Stimulated activated CD4-positive, alpha-beta T cell treated with anti-CD3 and anti-CD28 coated beads, Interleukin-4, amount 100 ng/mL, for 4 hours (primary cell): ENCODE measurements around the gene PLCB1.

Experiments
- DNase-seq, 2 experiments: peaks; one replicate each; pipeline ENCODE4 v3.0.0-alpha.2; 2020

PLCB1 gene

DNA sequence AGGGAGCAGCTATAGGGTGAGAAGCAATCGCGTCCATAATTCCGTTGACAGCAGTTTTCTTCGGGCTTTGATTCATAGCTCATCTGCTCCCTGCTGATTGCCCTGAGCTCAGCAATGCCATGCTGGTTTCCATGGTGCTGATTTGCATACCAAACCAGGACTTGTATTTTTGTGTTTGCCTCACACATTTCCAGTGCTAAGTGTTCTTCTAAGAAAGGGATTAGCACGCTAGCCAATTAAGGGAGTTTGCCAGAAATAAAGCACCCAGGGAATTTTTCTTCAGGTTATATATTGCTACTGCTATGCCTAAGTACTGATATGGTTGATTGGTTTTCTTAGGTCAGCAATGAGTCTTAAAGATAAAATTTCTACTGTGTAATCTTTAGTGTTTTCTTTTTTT is 177.6 kb downstream of the PLCB1 start:
- no peak for DNase-seq

DNA sequence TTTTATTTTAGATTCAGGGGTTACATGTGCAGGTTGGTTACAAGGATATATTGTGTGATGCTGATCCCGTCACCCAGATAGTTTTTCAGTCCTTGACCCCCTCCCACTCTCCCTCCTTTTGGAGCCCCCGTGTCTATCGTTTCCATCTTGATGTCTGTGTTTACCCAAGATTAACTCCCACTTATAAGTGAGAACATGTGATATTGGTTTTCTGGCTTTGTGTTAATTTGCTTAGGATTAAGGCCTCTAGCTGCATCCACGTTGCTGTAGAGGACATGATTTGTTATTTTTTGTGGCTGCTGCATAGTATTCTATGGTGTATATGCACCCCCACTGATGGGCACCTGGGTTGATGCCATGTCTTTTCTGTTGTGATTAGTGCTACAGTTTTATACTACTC is 178.6 kb downstream of the PLCB1 start:
- no peak for DNase-seq

DNA sequence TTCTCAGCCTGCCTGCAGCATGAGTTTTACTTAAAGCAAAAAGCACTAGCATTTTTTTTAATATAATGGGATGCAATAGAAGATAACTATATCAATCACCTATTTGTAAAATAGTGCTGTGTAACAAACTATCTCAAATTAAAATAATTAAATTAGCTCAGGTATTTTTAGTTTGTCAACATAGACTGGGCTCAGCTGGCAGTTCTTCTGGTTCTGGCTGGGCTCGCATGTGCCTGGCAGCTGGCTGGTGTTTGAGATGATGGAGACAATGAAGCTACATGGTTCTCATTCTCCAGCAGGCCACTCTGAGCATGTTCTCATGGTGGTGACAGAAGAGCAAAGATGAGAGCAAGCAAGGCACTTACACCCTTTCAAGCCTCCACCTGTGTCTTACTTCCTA is 181.0 kb downstream of the PLCB1 start:
- no peak for DNase-seq

DNA sequence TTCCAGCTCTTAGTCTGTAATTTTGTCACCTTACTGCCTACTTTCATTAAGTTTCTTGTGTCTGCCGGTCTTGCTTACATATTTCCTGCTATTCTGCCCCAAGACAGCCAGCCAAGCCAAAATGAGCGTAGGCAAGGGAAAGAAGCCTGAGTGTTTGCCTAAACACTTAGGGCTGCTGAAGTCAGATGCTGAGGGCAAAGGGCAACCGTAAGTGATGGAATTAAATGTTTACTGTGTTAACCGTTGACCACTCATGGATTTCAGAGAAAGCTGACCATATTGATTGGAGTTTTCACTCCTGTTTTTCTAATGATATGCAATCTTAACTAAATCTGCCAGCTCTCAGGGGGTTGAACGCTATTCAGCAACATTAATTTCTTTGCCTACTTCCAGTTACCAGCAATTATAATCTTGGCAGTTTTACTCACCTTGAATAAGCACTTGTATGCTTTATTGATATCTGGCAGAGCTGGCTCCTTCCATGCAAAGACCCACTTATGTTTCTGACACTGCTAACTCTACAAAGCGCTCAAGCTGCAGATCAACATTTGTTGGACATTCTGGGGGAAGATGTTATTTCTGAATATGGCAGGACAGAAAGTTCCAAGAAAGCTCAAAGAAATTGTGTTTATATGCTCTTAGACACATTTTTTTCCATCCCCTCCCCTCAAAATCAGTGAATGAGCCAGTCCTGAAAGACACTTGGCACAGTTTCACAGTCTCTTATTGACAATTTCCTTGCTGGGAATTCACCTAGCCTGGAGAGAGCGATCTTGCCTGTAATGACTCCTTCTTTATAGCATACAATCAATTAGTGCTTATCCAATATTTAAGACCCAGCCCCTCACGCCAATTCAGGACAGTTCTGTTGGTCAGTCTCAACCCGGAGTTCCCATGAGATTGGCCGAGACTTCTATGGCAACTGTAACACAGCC is 183.8 kb downstream of the PLCB1 start:
- DNase-seq, result no peak

DNA sequence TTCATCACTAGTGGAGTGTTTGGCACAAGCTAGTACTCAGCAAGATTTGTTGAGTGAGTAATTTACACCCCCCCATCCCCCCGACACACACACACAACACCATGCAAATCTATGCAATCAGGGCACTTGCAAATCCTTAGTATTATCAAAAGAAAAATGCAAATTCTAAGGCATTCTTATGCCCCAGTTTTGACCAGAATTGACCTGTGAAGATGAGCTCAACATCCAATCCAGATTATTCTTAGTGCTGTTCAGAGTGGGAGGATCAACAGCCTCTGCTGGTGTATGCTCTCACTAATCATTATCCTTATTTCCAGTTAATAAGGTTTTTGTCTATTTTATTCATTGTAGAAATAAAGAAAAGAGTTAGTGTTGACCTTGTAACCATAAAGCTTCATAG is 185.4 kb downstream of the PLCB1 start:
- DNase-seq, result no peak

DNA sequence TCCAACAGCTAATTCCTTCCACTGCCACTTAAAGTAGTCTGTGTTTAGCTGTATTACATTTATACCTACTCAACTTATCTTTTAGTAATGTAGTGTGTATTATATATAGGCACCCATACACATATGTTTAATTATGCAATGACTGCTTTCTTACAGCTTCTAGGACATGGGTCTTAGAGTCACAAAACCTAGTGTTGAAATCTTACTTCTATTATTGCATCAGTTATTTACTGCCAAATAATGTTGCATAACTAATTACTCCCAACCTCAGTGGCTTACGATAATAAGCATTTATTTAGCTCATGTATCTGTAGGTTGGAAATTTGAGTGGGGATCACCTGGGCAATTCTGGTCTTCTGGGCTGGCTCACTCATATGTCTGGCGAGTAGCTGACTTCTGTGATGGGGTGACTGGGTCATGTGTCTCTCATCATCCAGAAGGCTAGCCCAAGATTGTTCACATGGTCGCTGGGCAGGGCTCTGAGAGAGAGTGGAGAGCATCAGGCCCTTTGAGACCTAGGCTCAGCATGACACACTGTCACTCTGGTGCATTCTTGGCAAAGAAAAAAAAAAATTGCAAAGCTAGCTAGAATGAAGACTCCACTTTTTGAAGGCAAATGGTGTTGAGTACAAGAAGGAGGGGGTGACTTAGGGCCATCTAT is 187.0 kb downstream of the PLCB1 start:
- no peak for DNase-seq

DNA sequence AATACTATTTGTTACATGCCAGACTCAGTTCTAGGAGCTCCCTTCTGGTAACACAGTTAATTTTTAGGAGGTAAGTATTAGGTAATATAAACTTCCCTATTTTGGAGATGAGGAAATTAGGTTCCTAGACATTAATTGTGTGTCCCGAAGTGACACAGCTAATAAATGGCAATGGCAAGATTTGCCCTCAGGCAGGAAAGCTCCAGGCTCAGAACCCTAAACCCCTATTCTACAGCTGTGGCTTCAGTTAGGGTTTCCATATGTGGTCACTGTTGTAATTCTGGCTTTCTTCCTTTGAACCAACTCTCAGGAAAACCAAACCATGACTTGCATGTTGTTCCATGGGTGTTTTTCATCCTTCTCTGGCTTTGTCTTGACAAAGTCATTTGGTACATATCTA is 188.2 kb downstream of the PLCB1 start:
- no peak for DNase-seq

DNA sequence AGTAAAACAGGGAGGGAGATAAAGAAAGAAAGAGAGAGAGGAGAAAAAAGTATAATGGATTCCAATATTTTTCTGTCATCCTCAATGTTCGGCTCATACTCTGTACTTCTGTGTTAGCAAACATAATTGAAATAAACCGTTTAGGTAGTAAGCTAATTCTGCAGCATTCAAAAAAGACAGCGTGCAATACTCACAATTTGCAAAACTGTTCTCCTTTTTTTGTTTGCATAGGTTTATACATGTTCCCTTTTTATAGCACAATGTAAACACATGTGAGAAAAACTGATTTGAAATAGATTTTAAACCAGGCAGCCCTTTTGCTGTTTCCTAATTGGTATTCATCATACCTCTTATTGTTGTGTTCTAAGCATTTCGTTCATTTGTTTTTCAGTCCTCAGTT is 188.9 kb downstream of the PLCB1 start:
- DNase-seq, result no peak

DNA sequence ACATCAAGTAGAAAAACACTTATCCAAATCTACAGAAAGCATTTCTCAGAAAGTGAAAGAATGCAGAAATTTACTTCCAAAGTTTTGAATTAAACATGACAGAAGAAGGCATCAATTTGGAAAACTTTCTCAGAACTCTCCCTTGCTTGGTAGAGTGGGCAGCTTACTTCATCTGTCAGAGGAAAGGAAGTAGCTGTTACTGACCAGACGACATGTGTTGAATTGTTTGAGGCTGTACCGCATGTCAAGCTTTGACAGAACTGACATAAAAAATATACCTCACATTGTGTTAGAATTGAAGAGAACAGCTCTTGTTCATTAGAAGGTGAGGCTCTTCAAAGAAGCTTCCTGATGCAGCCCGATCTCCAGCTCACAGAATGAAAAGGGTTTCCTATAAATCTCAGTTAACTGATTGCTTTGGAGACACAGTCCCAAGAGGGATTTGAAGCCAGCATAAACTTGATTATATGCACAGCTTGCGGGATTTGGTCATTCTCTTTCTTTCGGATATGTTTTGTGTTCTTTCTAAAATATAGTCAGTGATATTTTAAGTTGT is 190.7 kb downstream of the PLCB1 start:
- DNase-seq, result no peak

DNA sequence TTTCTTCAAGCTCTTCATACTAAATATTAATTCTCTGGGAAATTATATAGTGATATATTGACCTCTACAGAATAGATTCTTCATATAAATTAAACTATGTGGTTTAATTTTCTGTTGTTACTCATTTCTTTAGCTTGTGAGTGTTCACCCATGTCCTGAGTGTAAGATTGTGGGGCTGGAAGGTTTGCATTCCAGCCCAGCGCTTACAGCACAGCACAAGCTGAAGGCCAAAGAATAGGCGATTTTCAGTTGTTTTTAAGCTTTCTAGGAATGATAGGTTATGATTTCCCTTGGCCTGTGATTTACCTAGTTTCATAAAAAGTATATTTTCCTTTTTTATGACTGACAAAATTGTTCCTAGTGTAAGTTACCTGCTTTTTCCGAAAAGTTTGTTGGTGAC is 194.1 kb downstream of the PLCB1 start:
- DNase-seq, result no peak

DNA sequence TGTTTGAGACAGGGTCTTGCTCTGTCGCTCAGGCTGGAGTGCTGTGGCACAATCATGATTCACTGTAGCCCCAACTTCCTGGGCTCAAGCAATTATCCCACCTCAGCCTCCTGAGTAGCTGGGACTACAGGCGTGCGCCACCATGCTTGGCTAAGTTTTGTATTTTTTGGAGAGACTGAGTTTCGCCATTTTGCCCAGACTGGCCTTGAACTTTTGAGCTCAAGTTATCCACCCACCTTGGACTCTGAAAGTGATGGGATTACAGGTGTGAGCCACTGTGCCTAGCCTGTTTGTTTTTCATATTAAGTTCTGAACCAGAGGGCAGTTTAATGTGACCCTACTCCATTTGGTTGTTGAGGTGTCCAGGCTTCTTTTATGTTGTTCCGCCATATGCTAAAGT is 194.8 kb downstream of the PLCB1 start:
- DNase-seq, result no peak

DNA sequence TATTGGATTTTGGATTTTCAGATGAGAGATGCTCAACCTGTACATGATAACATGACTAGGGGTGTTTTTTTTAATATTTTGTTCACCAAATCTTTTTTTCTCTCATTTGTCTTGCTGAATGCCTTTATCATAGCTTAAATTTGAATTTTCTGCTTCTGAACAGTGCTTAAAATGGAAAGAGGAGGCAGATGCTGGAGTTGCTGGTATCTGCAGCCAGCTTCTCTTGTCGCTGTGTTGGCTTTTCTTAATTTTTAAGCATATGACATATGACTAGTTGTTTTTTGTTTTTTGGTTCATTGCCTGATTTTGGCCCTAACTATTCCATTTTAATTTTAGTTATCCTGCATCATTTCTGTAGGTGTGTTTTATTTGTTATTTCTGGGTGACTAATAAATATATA is 196.1 kb downstream of the PLCB1 start:
- no peak for DNase-seq

DNA sequence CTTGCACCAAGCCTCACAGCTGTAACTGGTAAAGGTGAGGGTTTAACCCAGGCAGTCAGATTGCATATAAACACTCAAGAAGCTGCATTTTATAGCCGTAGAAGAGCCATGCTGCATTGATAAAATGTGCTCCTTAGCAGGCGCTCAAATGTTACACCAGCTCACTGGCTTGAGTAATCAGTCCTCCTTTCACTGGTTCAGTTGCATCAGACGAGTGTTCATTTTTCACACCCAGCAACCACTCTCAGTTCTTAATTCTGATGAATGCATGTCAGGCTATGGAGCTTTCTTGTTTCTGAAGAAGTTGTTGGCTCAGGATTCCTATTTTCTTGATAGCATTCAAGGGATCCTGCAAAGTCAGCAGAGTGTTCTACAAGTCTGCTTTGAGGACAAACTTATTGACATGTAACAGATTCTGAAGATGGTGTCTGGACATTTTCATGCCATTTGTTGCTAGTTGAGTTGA is 198.3 kb downstream of the PLCB1 start:
- DNase-seq, result no peak

DNA sequence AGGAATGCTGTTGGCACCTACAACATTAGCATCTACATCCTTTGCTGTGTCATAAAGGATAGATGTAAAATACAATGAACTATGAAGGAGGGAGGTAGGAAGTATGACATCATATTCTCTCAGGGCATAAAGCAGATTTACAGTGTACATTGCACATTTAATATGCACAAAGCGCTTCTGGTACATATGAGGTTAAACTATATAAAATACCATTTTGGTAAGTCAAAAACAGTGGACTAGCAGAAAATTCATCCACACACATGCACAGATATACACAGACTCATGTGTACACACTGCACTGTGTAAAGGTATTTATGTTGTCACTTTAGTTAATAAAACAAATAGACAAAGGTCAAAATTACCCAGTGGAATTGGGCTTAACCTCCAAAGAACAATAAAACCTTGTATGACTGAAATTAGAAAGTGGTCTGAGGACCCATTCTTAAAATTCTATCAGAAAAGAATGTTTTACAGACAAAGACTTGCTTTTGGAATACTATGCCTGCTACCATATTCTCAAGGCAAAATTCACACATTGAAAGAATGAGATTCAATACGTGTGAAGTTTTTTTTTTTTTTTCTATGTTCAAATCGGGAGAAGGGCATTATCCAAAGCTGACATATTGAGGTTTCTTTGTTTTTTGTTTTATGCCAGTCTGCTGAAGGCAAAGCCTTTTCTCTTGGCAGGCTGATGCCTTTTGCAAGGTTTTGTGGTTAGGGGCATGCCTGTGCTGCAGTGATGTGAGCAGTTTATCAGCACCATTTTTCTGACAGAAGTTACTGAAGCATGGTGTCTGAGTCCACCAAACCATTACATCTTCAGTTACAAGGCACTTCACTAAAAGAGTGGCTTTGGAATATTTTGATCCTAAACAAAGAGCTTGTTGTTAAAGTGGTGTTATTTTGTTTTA is 199.0 kb downstream of the PLCB1 start:
- no peak for DNase-seq

DNA sequence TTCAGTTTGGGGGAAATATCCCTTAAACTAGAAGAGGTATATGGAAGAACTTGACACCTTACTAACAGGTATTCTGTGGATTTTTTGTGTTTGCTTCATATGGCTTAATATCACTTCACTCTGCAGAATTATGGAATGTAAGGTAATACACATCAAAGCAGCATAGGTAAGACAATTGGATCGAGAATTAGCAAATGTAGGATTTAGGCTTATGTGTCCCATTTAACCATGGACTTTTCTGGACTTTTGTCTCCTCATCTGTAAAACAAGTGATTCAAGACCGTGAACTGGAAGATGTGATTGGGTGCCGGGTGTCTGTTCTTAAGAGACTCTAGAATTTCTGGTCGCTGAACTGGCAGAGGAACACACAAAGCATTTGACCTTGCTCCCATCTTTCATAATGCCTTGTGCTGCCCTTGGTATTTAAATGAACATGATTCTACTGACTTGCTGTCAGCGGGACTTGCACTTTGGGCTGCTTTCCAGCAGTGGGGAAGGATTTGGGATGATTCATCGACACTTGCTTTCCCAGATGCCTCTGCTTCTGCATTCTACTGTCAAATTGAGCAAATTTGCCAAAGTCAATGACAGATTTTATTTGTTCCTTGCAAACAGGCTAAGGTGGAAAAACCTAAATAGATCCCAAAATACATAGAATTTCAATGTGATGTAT is 199.8 kb downstream of the PLCB1 start:
- no peak for DNase-seq

DNA sequence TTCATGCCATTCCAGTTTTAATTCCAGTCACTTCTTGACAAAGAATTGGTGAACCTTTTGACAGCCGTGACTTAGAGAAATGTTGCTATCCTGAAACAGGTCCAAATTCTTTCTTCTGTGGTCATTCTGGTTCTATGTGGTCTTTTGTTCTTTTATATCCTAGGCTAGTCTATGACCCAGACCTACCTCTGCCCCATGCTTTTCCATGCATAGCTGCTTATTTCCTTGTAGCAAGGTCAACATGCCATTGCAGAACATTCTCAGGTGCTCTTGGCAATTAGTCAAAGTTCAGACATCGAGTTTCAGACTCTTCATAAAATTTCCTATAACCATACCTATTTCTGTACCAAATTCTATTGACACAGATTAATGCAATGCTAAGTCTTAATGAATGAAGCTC is 202.6 kb downstream of the PLCB1 start:
- DNase-seq, result no peak

DNA sequence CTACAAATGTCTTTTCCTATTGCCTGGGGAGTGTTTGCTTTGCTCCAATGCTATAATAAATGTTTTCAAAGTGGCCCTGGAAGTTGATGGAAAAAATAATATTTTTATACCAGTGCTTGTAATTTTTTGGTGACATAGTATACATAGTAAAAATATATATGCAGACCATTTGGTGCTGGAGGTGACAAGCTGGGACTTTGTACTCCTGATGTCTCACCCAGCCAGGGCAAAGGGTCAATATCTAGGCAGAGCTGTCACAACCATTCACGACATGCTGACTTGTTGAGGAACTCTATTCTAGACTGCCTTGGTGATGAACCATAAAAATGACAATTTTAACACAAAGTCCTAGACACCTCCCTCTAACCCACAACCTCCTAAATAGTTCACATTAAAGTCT is 203.0 kb downstream of the PLCB1 start:
- no peak for DNase-seq

DNA sequence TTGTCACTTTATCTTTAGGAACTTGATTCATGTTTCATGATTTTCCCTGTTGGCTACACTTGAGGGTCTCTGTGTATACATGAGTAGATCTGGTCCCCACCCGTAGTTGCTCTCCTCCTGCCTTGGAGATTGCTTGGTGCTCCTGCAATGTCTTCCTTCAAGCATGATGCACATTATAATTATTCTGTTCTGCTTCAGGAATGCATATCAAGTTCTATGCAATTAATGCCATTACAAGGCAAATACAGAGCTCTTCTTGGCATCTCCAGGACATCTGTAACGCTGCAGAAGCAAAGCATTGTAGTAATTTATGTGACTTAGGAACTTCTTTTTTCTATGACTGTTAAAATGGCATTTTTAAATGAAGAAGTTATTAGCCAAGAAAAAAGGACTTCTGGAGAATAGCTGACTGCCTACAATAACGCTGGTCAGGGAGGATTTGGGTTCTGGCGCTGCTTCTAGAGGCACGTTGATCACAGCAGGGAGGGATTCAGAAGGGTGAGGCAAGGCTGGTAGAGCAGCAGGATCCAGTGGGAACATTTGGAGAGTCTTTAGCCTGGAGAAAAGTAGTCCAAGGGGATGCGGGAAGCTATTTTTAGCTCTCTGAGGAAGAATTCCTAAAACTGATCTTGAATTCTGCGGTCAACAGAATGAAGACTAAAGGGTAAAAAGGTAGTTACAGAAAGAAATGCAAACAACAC is 203.6 kb downstream of the PLCB1 start:
- DNase-seq, result no peak

DNA sequence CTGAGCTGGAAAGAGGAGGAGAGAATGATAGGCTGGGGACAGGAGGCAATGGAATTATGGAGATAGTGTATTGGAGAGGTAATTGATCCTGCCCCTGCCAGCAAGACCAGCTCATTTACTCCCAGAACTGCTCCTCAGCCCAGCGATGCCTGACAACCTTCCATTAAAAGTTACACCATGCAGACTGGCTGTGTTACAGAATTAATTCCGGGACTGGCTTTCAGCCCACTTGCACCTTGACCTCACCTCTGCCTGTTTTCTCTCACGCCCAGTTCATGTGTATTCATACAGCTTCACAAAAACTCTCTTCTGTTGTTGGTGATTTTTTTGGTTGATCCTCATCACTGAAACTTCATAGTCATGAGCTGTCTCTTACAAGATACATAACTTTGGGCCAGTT is 207.3 kb downstream of the PLCB1 start:
- no peak for DNase-seq

DNA sequence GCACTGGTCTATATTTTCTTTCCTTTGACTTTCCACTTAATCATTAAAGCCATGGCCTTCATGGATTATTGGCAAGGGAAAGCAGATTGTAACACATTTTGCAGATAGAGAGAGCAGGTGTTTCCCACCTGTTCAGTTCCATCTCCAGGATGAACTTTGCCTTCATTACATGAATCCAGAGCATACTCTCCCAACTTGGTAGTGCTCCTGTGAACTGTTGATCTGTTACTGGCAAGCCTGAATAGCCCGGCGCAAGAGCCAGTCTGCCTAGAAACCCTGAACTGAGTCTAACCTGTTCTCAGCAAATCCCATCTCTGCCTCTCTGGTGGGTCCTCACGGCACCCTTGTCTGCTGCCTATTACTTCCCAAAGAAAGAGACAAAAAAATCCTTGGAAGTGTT is 210.3 kb downstream of the PLCB1 start:
- no peak for DNase-seq

DNA sequence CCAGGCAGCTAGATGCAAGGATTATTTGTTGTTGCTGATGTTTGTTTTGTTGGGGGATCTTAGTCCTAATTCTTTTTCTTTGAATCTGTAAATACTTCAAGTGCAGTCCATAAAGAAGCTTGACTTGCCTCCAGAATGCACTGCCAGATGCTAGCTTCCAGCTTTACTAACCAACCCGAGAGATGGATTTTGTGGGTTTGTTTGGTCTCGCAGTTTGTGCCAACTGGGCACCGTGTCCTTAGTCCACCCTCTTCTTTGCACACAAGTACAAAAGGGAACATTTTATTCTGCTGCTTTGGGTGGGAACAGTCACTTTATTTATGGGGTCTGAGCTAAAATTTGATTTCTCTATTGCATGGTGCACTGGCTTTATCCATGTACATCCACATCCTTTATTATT is 212.0 kb downstream of the PLCB1 start:
- DNase-seq, result no peak

DNA sequence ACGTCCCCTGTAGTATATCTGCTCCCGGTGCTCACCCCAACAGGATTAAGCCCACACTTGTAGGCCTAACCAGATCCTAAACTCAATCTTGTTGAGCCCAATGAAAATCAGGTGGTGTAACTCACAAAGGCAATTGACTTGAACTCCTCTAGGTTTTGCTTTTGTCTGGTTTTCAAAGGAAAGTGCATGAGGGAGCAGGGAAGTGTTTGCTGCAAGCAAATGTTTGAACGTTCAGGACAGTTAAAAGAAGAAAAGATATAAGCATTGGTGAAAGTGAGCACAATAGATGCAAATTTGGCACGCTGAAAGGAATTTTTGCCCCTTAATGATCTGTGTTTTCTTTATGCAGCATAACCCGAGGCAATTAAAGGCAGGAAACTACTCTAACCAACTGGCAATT is 212.6 kb downstream of the PLCB1 start:
- no peak for DNase-seq
